GM04503 (cell line): ENCODE results near the gene SHKBP1.
"Not testable (repeated sequence)": the region's sequence is repeated elsewhere in the genome, so short reads cannot be mapped to it uniquely, and the experiment has no call there.

Experiments
- DNase-seq: peaks from one replicate; pipeline ENCODE4 v3.0.0-alpha.2; 2012; ENCODE audit warnings: low read depth

The SHKBP1 gene

GRCh38 chr19:40555978-40556689 lies 20.5 kb upstream of the SHKBP1 start:
- DNase-seq, result no peak

DNA sequence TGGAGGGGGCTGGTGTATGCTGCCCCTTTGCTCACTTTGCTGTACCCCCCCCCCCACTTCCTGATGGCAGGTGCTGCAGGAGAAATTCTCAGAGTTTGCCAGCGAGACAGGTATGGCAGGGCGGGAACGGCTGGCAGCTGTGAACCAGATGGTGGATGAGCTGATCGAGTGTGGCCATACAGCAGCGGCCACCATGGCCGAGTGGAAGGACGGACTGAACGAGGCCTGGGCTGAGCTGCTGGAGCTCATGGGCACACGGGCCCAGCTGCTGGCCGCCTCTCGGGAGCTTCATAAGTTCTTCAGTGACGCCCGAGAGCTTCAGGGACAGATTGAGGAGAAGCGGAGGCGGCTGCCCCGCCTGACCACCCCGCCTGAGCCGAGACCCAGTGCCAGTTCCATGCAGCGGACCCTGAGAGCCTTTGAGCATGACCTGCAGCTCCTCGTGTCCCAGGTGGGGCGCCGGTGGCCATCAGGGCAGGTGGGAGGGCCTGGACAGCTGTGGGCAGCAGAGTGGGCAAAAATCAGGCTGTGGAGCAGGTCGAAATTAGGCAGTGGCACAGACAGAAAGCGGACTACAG lies 19.6 kb upstream of the SHKBP1 start:
- no peak for DNase-seq

DNA sequence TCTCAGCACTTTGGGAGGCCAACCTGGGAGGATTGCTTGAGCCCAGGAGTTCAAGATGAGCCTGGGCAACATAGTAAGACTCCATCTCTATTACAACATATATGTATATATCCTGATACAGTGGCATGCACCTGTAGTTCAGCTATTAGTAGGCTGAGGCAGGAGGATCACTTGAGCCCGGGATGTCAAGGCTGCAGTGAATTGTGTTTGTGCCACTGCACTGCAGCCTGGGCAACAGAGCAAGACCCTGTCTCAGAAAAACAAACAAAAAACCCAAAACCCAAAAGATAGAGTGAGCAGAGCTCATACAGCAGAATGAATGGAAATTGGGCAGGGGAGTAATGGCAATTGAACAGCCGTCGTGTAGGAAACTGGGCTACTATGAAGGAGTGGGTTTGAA lies 17.3 kb upstream of the SHKBP1 start:
- DNase-seq, result no peak

DNA sequence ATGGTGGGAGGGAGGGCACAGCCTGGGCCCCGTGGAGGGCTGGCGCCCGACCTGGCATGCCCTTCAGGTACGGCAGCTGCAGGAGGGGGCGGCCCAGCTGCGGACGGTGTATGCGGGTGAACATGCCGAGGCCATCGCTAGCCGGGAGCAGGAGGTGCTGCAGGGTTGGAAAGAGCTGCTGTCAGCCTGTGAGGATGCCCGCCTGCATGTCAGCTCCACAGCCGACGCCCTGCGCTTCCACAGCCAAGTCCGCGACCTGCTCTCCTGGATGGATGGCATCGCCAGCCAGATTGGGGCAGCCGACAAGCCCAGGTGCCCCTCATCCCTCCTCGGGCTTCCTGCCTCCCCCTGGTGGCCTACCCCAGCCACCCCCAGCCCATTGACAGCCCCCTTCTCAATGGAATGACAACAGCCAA lies 16.6 kb upstream of the SHKBP1 start:
- DNase-seq, result no peak

DNA sequence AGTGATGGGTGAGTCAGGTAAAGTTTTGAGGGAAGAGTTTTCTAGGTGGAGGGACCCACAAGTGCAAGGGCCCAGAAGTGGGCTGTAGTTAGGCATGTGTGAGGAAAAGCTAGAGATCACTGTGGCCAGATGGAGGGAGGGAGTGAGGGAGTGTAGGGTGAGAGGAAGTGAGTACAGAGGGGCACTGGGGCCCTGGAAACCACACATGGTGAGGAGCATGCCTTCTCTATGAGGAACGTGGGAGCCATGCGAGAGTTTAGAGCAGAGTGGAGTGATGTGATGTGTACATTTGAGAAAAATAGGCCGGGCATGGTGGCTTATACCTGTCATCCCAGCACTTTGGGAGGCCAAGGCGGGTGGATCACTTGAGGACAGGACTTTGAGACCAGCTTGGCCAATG lies 14.7 kb upstream of the SHKBP1 start:
- DNase-seq, result no peak

DNA sequence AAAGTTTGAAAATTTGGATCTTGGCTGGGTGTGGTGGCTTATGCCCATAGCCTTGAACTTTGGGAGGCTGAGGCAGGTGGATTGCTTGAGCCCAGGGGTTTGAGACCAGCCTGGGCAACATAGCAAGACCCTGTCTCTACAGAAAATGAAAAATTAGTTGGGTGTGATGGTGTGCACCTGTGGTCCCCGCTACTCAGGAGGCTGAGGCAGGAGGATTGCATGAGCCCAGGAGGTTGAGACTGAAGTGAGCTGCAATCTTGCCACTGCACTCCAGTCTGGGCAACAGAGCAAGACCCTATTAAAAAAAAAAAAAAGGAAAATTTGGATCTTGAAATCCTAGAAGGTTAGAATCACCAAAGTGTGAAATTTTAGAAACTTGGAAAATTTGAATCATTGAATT lies 12.1 kb upstream of the SHKBP1 start:
- DNase-seq, result not testable (repeated sequence)

GRCh38 chr19:40565355-40565754 lies 11.3 kb upstream of the SHKBP1 start:
- no peak for DNase-seq

GRCh38 chr19:40565910-40566495 lies 10.7 kb upstream of the SHKBP1 start:
- no peak for DNase-seq

- DNase-seq, result no peak
These were observed 9.5 kb upstream of the SHKBP1 start for GRCh38 chr19:40567040-40567749.

DNA sequence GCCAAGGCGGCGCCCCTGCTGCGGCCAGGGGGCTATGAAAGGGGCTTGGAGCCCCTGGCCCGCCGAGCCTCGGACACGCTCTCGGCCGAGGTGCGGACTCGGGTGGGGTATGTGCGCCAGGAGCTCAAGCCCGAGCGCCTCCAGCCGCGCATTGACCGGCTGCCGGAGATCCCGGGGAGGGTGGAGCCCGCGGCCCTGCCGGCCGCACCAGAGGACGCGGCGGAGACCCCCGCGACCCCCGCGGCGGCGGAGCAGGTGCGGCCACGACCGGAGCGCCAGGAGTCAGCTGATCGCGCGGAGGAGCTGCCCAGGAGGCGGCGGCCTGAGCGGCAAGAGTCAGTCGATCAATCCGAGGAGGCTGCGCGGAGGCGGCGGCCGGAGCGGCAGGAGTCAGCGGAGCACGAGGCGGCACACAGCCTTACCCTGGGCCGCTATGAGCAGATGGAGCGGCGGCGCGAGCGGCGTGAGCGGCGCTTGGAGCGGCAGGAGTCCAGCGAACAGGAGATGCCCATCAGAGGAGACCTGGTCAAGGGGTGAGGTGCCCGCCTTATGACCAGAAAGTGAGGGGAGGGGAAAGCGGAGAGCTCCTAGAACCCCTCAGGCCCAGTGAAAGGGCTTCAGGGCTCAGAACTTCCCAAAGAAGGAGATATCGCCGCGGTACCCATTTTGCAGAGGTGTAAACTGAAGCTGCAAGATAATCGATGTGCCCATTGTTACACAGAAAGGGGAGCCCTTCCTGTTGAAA lies 8.8 kb upstream of the SHKBP1 start:
- DNase-seq, result no peak

GRCh38 chr19:40570313-40571004 lies 6.2 kb upstream of the SHKBP1 start:
- peak; percentile 96 for DNase-seq

- no peak for DNase-seq
These were observed 5.7 kb upstream of the SHKBP1 start for GRCh38 chr19:40571005-40571318.

DNA sequence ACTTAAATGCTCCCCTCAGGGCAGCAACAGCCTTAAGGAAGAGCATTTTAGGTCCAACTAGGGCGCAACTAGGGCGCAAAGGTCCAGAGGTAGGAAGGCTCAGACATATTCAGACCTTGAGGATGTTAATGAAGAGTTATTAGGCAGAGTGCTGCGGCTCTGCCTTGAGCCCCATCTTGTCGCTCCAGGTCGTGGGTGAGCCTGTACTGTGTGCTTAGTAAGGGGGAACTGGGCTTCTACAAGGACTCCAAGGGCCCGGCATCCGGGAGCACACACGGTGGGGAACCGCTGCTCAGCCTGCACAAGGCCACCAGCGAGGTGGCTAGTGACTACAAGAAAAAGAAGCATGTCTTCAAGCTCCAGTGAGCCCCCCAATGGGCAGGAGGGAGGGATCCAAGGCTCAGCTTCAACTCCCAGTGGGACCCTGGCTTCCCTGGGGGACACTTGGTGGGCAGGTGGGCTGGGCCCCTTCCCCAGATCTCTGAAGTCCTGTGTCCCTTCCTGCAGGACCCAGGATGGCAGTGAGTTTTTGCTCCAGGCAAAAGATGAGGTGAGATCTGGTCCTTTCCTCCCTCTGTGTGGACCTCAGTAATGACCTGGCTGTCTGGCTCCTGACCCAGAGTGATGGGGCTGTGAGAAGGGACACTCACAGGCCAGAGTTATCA lies 4.7 kb upstream of the SHKBP1 start:
- DNase-seq, result no peak

DNA sequence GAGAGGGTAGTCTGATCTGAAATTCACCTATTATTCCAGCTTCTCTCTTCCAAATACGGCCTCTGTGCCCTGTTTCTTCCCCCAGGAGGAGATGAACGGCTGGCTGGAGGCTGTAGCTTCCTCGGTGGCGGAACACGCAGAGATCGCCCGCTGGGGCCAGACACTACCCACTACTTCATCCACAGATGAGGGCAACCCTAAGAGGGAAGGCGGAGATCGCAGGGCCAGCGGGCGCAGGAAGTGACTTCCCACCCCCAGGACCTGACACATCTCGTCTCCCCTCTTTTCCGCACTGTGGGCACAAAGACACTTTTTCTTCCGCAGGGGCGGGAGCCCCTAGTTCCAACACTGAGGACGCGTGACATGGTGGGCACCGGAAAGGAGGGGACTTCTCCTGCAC lies 1.3 kb upstream of the SHKBP1 start:
- DNase-seq, result no peak

- no peak for DNase-seq
These were observed 505 bp upstream of the SHKBP1 start for GRCh38 chr19:40576151-40576584.

DNA sequence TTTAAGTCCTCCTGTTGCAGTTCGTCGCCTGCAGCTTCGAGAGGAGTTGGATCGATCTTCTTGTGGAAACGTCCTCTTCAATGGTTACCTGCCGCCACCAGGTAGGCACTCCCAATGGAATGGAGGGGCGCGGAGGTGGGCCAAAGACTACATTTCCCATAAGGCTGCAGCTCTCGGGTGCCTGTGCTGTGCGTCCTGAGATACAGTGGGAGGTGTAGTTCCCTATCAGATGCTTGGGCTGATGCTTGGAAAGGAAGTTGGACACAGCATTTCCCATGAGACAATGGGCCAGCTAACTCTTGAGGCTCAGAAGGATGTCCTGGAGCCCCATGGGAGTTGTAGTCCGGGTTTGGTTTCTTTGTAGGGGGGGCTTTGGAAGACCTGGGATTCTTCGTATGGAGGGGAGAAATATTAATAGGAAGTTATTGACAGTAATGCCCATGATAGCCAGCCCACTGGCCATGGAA lies 1.8 kb downstream of the SHKBP1 start:
- no peak for DNase-seq

- DNase-seq, result no peak
These were observed 3.9 kb downstream of the SHKBP1 start for GRCh38 chr19:40580619-40581018.

GRCh38 chr19:40581531-40581930 lies 4.9 kb downstream of the SHKBP1 start:
- no peak for DNase-seq

DNA sequence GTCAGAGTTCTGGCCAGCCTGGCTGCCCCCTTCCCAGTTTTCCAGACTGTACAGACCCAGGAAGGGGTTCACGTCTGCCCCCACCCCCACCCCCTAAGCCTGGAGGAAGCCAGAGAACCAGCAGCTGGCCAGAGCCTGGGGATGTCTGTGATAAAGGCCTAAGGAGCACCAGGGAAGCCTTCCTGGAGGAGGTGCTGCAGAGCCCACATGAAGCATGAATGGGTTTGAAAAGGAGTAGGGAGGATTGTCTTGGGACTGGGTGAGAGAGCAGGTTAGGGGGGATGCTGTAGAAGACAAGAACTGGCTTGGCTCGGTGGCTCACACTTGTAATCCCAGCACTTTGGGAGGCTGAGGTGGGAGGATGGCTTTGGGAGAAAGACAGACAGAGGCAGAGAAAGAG lies 5.8 kb downstream of the SHKBP1 start:
- DNase-seq, result no peak

DNA sequence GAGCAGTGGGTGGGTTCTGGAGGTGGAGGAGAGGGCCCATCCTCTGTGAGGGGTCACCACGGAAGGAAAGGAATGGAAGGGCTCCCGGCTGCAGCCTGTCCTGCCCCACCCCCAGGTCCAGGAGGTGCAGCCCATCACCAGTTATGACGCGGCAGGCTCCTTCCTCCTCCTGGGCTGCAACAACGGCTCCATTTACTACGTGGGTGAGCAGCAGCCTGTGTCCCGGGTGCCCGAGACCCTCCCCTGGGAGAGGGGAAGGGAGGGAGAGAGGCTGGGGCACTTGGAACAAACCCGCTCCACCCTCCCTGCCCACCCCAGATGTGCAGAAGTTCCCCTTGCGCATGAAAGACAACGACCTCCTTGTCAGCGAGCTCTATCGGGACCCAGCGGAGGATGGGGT lies 6.6 kb downstream of the SHKBP1 start:
- DNase-seq, result no peak

DNA sequence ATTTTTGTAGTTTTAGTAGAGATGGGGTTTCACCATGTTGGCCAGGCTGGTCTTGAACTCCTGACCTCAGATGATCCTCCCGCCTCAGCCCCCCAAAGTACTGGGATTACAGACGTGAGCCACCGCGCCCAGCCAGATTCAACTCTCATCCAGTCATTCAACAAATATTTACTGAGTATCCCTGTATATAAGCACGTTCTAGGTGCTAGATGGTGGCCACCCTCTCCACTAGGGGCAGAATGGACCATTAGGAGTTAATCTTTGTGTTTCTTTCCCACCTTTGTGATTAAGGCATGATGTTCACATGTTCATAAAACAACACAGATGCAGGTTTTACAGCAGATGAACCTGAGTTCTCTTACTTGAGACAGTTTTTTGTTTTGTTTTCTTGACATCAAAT lies 7.3 kb downstream of the SHKBP1 start:
- DNase-seq, result no peak
